ENCODE measurements around the gene MCM10. TPM values are rescaled to one million over a fixed set of nuclear protein-coding genes. Genes with fewer than 3 reads are reported as not detected.
"Not testable (repeated sequence)": the region's sequence is repeated elsewhere in the genome, so short reads cannot be mapped to it uniquely, and the experiment has no call there.

MCM10 gene
- total and polyA plus RNA-seq, 7 donors, result 0.07 to 0.83 (median 0.17) TPM; not detected in 1

- WGBS, 3 donors, result 71 to 81% (median 78%) methylated on average over 8 of the region's 8 CpGs
- no peak for TF ChIP-seq CTCF (IDR thresholded peaks at IDR 0.05)
- Histone ChIP-seq H3K36me3 (ENCODE audit: insufficient read depth in 1 of 2, low read depth in 1 of 2) (no peaks in the 10 kb centered on the region), H3K27me3 (ENCODE audit: insufficient read depth in 3 of 3, low read length in 2 of 3) (no peaks in the 10 kb centered on the region), H3K9me3 (no peaks in the 10 kb centered on the region), H3K27ac (no peak overlapping the region), H3K4me3 (no peak overlapping the region), H3K4me1 (no peaks in the 10 kb centered on the region)
- ATAC-seq (no peak), DNase-seq (no peak)
- intact Hi-C loops (cut with DNase I), result no loop called here
These were observed 75.3 kb downstream of the MCM10 start for GRCh38 chr10:13236638-13237037.

GRCh38 chr10:13238271-13239077 is 77.1 kb downstream of the MCM10 start:
- Histone ChIP-seq H3K9me3 (no peaks in the 10 kb centered on the region), H3K4me3 (no peak overlapping the region), H3K27ac (no peak overlapping the region), H3K4me1 (no peaks in the 10 kb centered on the region), H3K27me3 (ENCODE audit: insufficient read depth in 3 of 3, low read length in 2 of 3) (no peaks in the 10 kb centered on the region), H3K36me3 (ENCODE audit: insufficient read depth in 1 of 2, low read depth in 1 of 2) (no peaks in the 10 kb centered on the region)
- ATAC-seq (no peak), DNase-seq (no peak)
- intact Hi-C loops (cut with DNase I), result no loop called here
- TF ChIP-seq CTCF (IDR thresholded peaks at IDR 0.05), result no peak
- 73 to 77% (median 76%) methylated on average over 16 of the region's 16 CpGs for WGBS, 3 donors

GRCh38 chr10:13239923-13240322 is 78.6 kb downstream of the MCM10 start:
- H3K27ac ChIP-seq, result no peak overlapping the region
- WGBS, 3 donors, result 91 to 95% (median 92%) methylated on average over 7 of the region's 7 CpGs
- no peak overlapping the region for H3K4me3 ChIP-seq
- no peaks in the 10 kb centered on the region for H3K4me1 ChIP-seq
- no peaks in the 10 kb centered on the region for H3K27me3 ChIP-seq (ENCODE audit: insufficient read depth in 3 of 3, low read length in 2 of 3)
- DNase-seq (no peak), ATAC-seq (no peak)
- intact Hi-C loops (cut with DNase I), result no loop called here
- no peak for TF ChIP-seq CTCF (IDR thresholded peaks at IDR 0.05)
- no peaks in the 10 kb centered on the region for H3K36me3 ChIP-seq (ENCODE audit: insufficient read depth in 1 of 2, low read depth in 1 of 2)
- no peaks in the 10 kb centered on the region for H3K9me3 ChIP-seq

GRCh38 chr10:13241613-13242012 is 80.3 kb downstream of the MCM10 start:
- H3K36me3 ChIP-seq (ENCODE audit: insufficient read depth in 1 of 2, low read depth in 1 of 2), result no peaks in the 10 kb centered on the region
- no peaks in the 10 kb centered on the region for H3K27me3 ChIP-seq (ENCODE audit: insufficient read depth in 3 of 3, low read length in 2 of 3)
- no peaks in the 10 kb centered on the region for H3K4me1 ChIP-seq
- intact Hi-C loops (cut with DNase I), result no loop called here
- H3K9me3 ChIP-seq, result no peaks in the 10 kb centered on the region
- DNase-seq, result no peak
- no peak for TF ChIP-seq CTCF (IDR thresholded peaks at IDR 0.05)
- WGBS, 3 donors, result 86 to 90% (median 89%) methylated on average over 3 of the region's 3 CpGs
- no peak overlapping the region for H3K27ac ChIP-seq
- H3K4me3 ChIP-seq, result no peak overlapping the region
- ATAC-seq, result no peak

- DNase-seq; H3K36me3 ChIP-seq (ENCODE audit: insufficient read depth in 1 of 2, low read depth in 1 of 2); H3K27me3 ChIP-seq (ENCODE audit: insufficient read depth in 3 of 3, low read length in 2 of 3); H3K27ac ChIP-seq; intact Hi-C loops (cut with DNase I); H3K9me3 ChIP-seq; ATAC-seq; H3K4me3 ChIP-seq; H3K4me1 ChIP-seq: not testable (repeated sequence)
- 84 to 98% (median 96%) methylated on average over 5 of the region's 5 CpGs for WGBS, 3 donors
These were observed 80.9 kb downstream of the MCM10 start for GRCh38 chr10:13242260-13242659.
